Left ventricle myocardium inferior (tissue), 1 donor: ENCODE measurements around the gene MECP2. TPM values are rescaled to one million over a fixed set of nuclear protein-coding genes. Genes with fewer than 3 reads are reported as not detected.

Experiments
- DNase-seq: peaks from one replicate; pipeline ENCODE4 v3.0.0-alpha.2; 2020
- H3K27ac ChIP-seq: fragments of 200-600 bp; replicated peaks from 2 replicates; pipeline ENCODE4 v1.8.0; 2021
- H3K27me3 ChIP-seq: fragments of 200-600 bp; 2 replicates; pipeline ENCODE4 v1.8.0; 2021; ENCODE audit warnings: low read depth
- H3K36me3 ChIP-seq: fragments of 200-600 bp; 2 replicates; pipeline ENCODE4 v1.8.0; 2021
- H3K4me1 ChIP-seq: fragments of 200-600 bp; 2 replicates; pipeline ENCODE4 v1.8.0; 2021
- H3K4me3 ChIP-seq: fragments of 200-600 bp; 2 replicates; pipeline ENCODE4 v1.8.0; 2021; ENCODE audit warnings: mild to moderate bottlenecking, moderate library complexity
- H3K9me3 ChIP-seq: fragments of 200-600 bp; replicated peaks from 2 replicates; pipeline ENCODE4 v1.8.0; 2021
- intact Hi-C: fragments of 100-400 bp; cut with micrococcal nuclease; formaldehyde crosslinking; loops from one replicate; pipeline ENCODE4 v1.11.0; 2022
- total RNA-seq: library from RNA; stranded (reverse); fragmentation: NEBNext Ultra II Directional; extraction: Animal tissue kit (Norgen Biotek cat#: 25700); gene quantifications from one replicate; pipeline ENCODE4 v1.2.1, GENCODE V29; 2021
- TF ChIP-seq, protein P1 (sequence below): fragments of 200-600 bp; IDR thresholded peaks from 2 replicates; pipeline ENCODE4 v1.8.0; 2021; ENCODE audit warnings: antibody characterized with exemption, mild to moderate bottlenecking, borderline replicate concordance
- donor health status: DM: no; HTN: yes; CAD: no; lungs with severe emphysema.

Gene MECP2
- total RNA-seq, 1 donor from 2014 or later: 28.3 TPM

DNA sequence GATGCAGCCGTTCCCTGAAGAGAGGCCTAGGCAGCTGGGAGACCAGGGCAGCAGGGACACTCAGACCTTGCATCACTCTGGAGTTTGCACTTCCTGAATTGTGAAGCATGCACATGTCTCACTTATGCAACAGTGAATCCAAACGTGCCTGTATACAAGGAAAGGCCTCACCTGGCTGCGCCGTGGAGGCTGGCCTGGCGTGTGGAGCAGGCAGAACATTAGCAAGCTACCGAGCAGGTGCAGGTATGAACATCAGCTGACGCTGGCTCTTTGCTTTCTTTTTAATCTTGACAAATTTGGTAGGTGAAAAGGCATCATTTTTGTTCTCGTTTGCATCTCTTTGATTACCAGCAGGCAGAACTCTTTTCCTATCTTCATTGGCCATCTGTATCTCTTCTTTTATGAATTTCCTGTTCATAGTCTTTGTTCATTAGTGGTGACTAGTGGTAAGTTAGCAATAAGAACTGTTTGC is 40.7 kb downstream of the MECP2 start:
- TF ChIP-seq, protein P1, sequence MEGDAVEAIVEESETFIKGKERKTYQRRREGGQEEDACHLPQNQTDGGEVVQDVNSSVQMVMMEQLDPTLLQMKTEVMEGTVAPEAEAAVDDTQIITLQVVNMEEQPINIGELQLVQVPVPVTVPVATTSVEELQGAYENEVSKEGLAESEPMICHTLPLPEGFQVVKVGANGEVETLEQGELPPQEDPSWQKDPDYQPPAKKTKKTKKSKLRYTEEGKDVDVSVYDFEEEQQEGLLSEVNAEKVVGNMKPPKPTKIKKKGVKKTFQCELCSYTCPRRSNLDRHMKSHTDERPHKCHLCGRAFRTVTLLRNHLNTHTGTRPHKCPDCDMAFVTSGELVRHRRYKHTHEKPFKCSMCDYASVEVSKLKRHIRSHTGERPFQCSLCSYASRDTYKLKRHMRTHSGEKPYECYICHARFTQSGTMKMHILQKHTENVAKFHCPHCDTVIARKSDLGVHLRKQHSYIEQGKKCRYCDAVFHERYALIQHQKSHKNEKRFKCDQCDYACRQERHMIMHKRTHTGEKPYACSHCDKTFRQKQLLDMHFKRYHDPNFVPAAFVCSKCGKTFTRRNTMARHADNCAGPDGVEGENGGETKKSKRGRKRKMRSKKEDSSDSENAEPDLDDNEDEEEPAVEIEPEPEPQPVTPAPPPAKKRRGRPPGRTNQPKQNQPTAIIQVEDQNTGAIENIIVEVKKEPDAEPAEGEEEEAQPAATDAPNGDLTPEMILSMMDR: no peak
- Histone ChIP-seq H3K27me3 (no peaks in the 10 kb centered on the region), H3K36me3 (peaks cover 4% of the 10 kb centered on the region), H3K27ac (peak overlapping the region; percentile 8), H3K4me1 (peaks cover 54% of the 10 kb centered on the region), H3K4me3 (no peak overlapping the region), H3K9me3 (no peaks in the 10 kb centered on the region)
- intact Hi-C loops: no loop called here
- DNase-seq: no peak

DNA sequence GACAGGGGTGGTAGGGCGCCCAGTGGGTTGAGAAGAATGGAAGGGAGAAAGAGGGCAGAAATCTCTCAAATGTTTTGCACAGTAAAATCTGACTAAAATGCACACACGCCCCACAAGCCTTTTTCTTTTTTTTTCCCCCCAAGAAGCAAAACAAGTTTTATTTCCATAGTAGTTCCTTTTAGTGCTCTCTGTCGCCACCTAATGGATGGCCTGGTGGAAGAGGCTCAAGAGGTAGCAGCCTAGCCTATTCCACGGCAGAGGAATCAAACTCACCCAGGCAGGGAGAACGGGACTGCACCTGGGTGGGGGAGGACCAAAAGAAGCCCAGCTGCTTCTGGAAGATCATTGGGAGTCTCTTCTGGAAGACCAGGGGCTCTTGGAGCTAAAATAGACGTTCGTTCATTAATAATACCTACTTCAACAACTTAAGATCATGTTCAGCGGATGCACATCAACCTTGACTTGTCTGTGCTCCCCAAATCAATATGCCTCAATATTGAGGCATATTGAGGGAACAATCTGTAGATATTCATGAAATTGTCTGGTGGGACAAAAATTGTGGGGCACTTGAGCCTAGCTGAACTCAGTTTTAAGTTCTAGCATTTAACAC is 46.2 kb downstream of the MECP2 start:
- Histone ChIP-seq H3K4me1 (peaks cover 58% of the 10 kb centered on the region), H3K4me3 (no peak overlapping the region), H3K27me3 (no peaks in the 10 kb centered on the region), H3K9me3 (no peaks in the 10 kb centered on the region), H3K36me3 (peaks cover 4% of the 10 kb centered on the region), H3K27ac (peak overlapping the region; percentile 73)
- DNase-seq: peak; percentile 60
- TF ChIP-seq, protein P1: peak; percentile 67
- intact Hi-C loops: loop anchor here (5.0 kb wide), 1 partner anchor 39 kb away; no protein-coding TSS in a partner anchor

DNA sequence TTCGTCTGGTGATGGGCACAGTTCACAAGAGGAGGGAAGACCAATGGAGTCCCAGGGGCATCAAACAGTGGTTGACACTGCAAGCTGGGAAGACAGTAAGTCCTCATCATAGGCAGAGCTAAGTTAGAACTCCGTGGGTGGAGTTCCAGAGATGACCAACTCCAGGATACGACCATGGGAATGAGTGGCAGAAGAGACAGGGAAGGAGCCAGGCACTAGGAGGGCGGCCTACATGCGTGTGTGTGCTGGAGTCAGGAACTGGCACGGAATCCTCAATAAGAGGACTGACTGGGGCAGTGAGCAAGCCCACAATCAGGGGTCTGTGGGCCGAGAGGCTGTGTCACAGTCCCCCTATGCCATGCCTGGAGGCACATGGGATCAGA is 47.4 kb downstream of the MECP2 start:
- Histone ChIP-seq H3K36me3 (peaks cover 3% of the 10 kb centered on the region), H3K27me3 (no peaks in the 10 kb centered on the region), H3K9me3 (no peaks in the 10 kb centered on the region), H3K4me3 (no peak overlapping the region), H3K27ac (peak overlapping the region; percentile 73), H3K4me1 (peaks cover 68% of the 10 kb centered on the region)
- DNase-seq: no peak
- intact Hi-C loops: loop anchor here (5.0 kb wide), 1 partner anchor 38 kb away; no protein-coding TSS in a partner anchor
- TF ChIP-seq, protein P1: no peak

DNA sequence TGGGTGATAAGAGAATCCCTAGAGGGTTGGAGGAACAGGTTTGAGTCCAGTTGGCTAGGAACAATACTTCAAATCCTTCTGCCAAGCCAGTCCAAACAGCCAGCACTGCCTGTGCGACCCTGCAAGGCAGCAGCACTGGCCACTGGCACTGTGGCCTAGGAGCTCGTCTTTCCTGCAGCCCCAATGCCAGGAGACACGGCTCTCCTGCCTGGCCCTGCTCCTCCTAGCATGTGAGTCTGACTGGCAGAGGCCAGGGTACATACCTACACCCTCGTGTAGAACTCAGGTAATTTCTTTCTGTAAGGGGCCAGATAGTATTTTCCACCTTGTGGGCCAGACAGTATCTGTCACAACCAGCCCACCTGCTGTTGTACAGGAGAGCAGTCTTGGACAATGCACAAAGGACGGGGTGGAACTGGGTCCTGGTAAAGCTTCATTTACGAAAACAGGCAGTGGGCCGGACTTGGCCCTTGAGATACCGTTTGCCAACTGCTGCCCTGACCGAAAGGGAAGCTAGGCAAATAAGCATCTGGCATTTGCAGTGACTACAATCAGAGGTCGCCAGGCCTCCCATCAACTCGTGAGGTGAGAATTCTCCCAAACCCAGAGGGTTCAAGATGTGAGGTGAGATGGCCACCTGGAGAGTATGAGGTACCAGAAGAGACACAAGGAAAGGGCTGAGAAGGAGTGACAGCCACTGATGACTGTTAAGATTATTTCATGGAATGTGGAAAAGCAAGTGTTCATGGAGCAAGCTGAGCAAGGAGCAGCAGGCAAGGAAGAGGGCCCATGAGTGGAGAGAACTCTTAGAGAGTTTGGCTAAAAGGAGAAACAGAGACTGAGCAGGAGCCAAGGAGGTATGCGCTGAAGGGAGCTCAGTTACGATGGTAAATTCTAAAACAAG is 48.1 kb downstream of the MECP2 start:
- peaks cover 75% of the 10 kb centered on the region for H3K4me1 ChIP-seq
- H3K27me3 ChIP-seq: no peaks in the 10 kb centered on the region
- no peak for DNase-seq
- TF ChIP-seq, protein P1: no peak
- intact Hi-C loops: loop anchor here (5.0 kb wide), 1 partner anchor 37 kb away; no protein-coding TSS in a partner anchor
- H3K27ac ChIP-seq: peak overlapping the region; percentile 73
- H3K36me3 ChIP-seq: no peaks in the 10 kb centered on the region
- H3K4me3 ChIP-seq: no peak overlapping the region
- no peaks in the 10 kb centered on the region for H3K9me3 ChIP-seq

DNA sequence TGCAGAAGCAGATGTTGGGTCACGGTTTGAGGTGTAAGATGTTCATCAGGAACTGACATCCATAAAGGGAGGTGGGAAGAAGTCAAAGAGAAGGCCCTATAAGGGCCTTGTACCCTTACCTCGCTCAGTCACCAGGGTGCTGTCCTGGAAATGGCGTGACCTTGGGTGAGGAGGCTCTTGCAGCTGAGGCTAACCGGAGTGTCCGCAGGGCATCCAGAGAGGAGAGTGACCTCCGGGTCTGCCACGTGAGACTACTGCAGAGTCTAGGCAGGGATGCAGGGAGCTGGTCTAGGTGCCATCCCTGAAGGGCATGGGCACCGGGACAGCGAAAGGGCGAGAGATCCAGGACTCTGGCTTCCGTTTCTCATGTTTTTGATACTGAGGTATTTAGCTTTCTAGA is 49.1 kb downstream of the MECP2 start:
- intact Hi-C loops: no loop called here
- Histone ChIP-seq H3K27me3 (no peaks in the 10 kb centered on the region), H3K9me3 (no peaks in the 10 kb centered on the region), H3K4me1 (peaks cover 85% of the 10 kb centered on the region), H3K27ac (peak overlapping the region; percentile 73), H3K4me3 (no peak overlapping the region), H3K36me3 (no peaks in the 10 kb centered on the region)
- TF ChIP-seq, protein P1: no peak
- no peak for DNase-seq
